Fibroblast of skin of back (primary cell): ENCODE measurements around the gene USP17L19. TPM values are rescaled to one million over a fixed set of nuclear protein-coding genes. Genes with fewer than 3 reads are reported as not detected.
"Not testable (repeated sequence)": the region's sequence is repeated elsewhere in the genome, so short reads cannot be mapped to it uniquely, and the experiment has no call there.

Experiments
- DNase-seq: peaks from one replicate; pipeline ENCODE4 v3.0.0-alpha.2; 2013
- polyA plus RNA-seq, 2 experiments: library from polyadenylated mRNA; unstranded; fragments of 120-200 nt; gene quantifications; one replicate each; pipeline ENCODE4 v1.2.1, GENCODE V29; 2013; ENCODE audit not compliant: insufficient read length in 2 of 2

Gene USP17L19
- not detected for polyA plus RNA-seq (2013, experiment 1 of 2; ENCODE audit: insufficient read length)
- polyA plus RNA-seq (2013, experiment 2 of 2; ENCODE audit: insufficient read length): not detected

DNA sequence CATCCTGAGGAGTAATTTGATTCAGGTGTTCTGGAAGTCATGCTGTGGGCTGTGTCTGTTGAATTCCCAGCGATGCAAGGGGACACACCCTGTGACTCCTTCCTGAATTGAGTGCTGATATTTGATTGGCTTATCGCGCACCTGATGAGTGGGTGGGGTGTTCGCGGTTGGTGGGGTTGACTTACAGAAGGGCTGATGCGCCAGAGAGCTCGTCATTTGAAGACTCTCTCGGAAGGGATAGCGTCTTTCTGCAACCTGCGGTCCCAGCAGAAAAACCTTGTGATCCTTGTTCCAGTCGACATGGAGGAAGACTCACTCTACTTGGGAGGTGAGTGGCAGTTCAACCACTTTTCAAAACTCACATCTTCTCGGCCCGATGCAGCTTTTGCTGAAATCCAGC is at the start of gene USP17L19:
TSS of gene USP17L19 (plus strand) at position 301 of the 400 bp plus-strand sequence. CDS start at position 301, 0 bp downstream.
- not testable (repeated sequence) for DNase-seq

DNA sequence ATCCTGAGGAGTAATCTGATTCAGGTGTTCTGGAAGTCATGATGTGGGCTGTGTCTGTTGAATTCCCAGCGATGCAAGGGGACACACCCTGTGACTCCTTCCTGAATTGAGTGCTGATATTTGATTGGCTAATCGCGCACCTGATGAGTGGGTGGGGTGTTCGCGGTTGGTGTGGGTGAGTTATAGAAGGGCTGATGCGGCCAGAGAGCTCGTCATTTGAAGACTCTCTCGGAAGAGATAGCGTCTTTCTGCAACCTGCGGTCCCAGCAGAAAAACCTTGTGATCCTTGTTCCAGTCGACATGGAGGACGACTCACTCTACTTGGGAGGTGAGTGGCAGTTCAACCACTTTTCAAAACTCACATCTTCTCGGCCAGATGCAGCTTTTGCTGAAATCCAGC is 42.8 kb upstream of the USP17L19 start, which contains the start of gene USP17L10:
TSS of gene USP17L10 (plus strand) at position 301 of the 400 bp plus-strand sequence. CDS start at position 301, 0 bp downstream.
- DNase-seq: not testable (repeated sequence)

GRCh38 chr4:9214701-9215100 is 38.5 kb upstream of the USP17L19 start:
- not testable (repeated sequence) for DNase-seq

DNA sequence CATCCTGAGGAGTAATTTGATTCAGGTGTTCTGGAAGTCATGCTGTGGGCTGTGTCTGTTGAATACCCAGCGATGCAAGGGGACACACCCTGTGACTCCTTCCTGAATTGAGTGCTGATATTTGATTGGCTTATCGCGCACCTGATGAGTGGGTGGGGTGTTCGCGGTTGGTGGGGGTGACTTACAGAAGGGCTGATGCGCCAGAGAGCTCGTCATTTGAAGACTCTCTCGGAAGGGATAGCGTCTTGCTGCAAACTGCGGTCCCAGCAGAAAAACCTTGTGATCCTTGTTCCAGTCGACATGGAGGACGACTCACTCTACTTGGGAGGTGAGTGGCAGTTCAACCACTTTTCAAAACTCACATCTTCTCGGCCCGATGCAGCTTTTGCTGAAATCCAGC is 38.1 kb upstream of the USP17L19 start, which contains the start of gene USP17L11:
TSS of gene USP17L11 (plus strand) at position 301 of the 400 bp plus-strand sequence. CDS start at position 301, 0 bp downstream.
- DNase-seq: not testable (repeated sequence)

DNA sequence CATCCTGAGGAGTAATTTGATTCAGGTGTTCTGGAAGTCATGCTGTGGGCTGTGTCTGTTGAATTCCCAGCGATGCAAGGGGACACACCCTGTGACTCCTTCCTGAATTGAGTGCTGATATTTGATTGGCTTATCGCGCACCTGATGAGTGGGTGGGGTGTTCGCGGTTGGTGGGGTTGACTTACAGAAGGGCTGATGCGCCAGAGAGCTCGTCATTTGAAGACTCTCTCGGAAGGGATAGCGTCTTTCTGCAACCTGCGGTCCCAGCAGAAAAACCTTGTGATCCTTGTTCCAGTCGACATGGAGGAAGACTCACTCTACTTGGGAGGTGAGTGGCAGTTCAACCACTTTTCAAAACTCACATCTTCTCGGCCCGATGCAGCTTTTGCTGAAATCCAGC is 33.3 kb upstream of the USP17L19 start, which contains the start of gene USP17L12:
TSS of gene USP17L12 (plus strand) at position 301 of the 400 bp plus-strand sequence. CDS start at position 301, 0 bp downstream.
- not testable (repeated sequence) for DNase-seq

GRCh38 chr4:9224596-9224995 is 28.6 kb upstream of the USP17L19 start, which contains the start of gene USP17L13:
Gene USP17L13 (plus strand): TSS chr4:9224896. CDS start chr4:9224896, 0 bp downstream.
- not testable (repeated sequence) for DNase-seq

DNA sequence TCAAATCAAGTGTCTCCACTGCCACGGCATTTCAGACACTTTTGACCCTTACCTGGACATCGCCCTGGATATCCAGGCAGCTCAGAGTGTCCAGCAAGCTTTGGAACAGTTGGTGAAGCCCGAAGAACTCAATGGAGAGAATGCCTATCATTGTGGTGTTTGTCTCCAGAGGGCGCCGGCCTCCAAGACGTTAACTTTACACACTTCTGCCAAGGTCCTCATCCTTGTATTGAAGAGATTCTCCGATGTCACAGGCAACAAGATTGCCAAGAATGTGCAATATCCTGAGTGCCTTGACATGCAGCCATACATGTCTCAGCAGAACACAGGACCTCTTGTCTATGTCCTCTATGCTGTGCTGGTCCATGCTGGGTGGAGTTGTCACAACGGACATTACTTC is 22.9 kb upstream of the USP17L19 start:
- DNase-seq: not testable (repeated sequence)

- DNase-seq: not testable (repeated sequence)
Measured at GRCh38 chr4:9234085-9234484, 19.1 kb upstream of the USP17L19 start, which contains the start of gene USP17L15. Gene USP17L15 (plus strand): TSS chr4:9234385. CDS start chr4:9234385, 0 bp downstream.

- DNase-seq: not testable (repeated sequence)
Measured at GRCh38 chr4:9238461-9238860, 14.7 kb upstream of the USP17L19 start.

DNA sequence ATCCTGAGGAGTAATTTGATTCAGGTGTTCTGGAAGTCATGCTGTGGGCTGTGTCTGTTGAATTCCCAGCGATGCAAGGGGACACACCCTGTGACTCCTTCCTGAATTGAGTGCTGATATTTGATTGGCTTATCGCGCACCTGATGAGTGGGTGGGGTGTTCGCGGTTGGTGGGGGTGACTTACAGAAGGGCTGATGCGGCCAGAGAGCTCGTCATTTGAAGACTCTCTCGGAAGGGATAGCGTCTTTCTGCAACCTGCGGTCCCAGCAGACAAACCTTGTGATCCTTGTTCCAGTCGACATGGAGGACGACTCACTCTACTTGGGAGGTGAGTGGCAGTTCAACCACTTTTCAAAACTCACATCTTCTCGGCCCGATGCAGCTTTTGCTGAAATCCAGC is 9.6 kb upstream of the USP17L19 start, which contains the start of gene USP17L17:
TSS of gene USP17L17 (plus strand) at position 301 of the 400 bp plus-strand sequence. CDS start at position 301, 0 bp downstream.
- DNase-seq: not testable (repeated sequence)

- not testable (repeated sequence) for DNase-seq
Measured at GRCh38 chr4:9247953-9248680, 5.1 kb upstream of the USP17L19 start, which contains the start of gene USP17L18. Gene USP17L18 (plus strand): TSS chr4:9248630. CDS start chr4:9248630, 0 bp downstream.

DNA sequence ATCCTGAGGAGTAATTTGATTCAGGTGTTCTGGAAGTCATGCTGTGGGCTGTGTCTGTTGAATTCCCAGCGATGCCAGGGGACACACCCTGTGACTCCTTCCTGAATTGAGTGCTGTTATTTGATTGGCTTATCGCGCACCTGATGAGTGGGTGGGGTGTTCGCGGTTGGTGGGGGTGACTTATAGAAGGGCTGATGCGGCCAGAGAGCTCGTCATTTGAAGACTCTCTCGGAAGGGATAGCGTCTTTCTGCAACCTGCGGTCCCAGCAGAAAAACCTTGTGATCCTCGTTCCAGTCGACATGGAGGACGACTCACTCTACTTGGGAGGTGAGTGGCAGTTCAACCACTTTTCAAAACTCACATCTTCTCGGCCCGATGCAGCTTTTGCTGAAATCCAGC is 4.6 kb downstream of the USP17L19 start, which contains the start of gene USP17L20:
TSS of gene USP17L20 (plus strand) at position 301 of the 400 bp plus-strand sequence. CDS start at position 301, 0 bp downstream.
- not testable (repeated sequence) for DNase-seq

DNA sequence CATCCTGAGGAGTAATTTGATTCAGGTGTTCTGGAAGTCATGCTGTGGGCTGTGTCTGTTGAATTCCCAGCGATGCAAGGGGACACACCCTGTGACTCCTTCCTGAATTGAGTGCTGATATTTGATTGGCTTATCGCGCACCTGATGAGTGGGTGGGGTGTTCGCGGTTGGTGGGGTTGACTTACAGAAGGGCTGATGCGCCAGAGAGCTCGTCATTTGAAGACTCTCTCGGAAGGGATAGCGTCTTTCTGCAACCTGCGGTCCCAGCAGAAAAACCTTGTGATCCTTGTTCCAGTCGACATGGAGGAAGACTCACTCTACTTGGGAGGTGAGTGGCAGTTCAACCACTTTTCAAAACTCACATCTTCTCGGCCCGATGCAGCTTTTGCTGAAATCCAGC is 9.4 kb downstream of the USP17L19 start, which contains the start of gene USP17L21:
TSS of gene USP17L21 (plus strand) at position 301 of the 400 bp plus-strand sequence. CDS start at position 301, 0 bp downstream.
- DNase-seq: not testable (repeated sequence)

- DNase-seq: not testable (repeated sequence)
Measured at GRCh38 chr4:9267319-9267718, 14.1 kb downstream of the USP17L19 start, which contains the start of gene USP17L22. Gene USP17L22 (plus strand): TSS chr4:9267619. CDS start chr4:9267619, 0 bp downstream.

DNA sequence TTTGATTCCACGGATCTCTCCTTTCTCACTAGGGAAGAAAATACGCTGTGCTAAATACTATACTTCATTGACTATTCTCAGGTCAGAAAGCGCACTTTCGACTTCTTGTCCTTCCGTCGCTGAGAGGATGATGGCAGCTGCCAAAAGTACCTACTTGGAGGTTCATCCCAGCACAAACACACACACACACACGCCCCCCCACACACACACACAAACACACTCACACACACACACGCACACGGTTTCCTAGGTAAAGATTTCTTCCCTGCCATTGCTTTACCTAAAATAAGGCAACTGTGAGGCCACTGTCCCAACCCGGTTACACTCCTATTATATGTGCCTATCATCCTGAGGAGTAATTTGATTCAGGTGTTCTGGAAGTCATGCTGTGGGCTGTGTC is 18.5 kb downstream of the USP17L19 start:
- not testable (repeated sequence) for DNase-seq
